GM12801 (cell line): ENCODE measurements around the gene BCDIN3D.

Experiments
- CTCF ChIP-seq: IDR thresholded peaks from one replicate; pipeline ENCODE4 v1.5.1; 2011; ENCODE audit warnings: control low read depth; ENCODE audit not compliant: insufficient read length; ENCODE audit errors: extremely low read depth

The BCDIN3D gene

GRCh38 chr12:49790741-49791555 lies 52.0 kb downstream of the BCDIN3D start:
- no peak for TF ChIP-seq CTCF

GRCh38 chr12:49789992-49790391 lies 52.9 kb downstream of the BCDIN3D start:
- no peak for TF ChIP-seq CTCF

- no peak for TF ChIP-seq CTCF
These were observed 55.2 kb downstream of the BCDIN3D start for GRCh38 chr12:49787672-49788071.
